Measurements from ENCODE around the gene RPUSD4.

Gene RPUSD4

GRCh38 chr11:126212089-126212660 is 725 bp upstream of the RPUSD4 start:
- no peak for DNase-seq

- DNase-seq: peak; percentile 41
Observed at GRCh38 chr11:126210871-126211235, 597 bp downstream of the RPUSD4 start.

GRCh38 chr11:126207896-126208295 is 3.6 kb downstream of the RPUSD4 start:
- no peak for DNase-seq

- DNase-seq: no peak
Observed at GRCh38 chr11:126205359-126205758, 6.1 kb downstream of the RPUSD4 start.

GRCh38 chr11:126202646-126203359 is 8.6 kb downstream of the RPUSD4 start:
- DNase-seq: no peak

- DNase-seq: no peak
Observed at GRCh38 chr11:126198648-126199047, 12.8 kb downstream of the RPUSD4 start.

GRCh38 chr11:126197277-126197939 is 14.0 kb downstream of the RPUSD4 start:
- no peak for DNase-seq

GRCh38 chr11:126195119-126195518 is 16.3 kb downstream of the RPUSD4 start:
- DNase-seq: no peak

- peak; percentile 64 for DNase-seq
Observed at GRCh38 chr11:126194121-126194543, 17.3 kb downstream of the RPUSD4 start.

GRCh38 chr11:126193038-126193478 is 18.4 kb downstream of the RPUSD4 start:
- DNase-seq: no peak

- no peak for DNase-seq
Observed at GRCh38 chr11:126192361-126192760, 19.1 kb downstream of the RPUSD4 start.

GRCh38 chr11:126191379-126192073 is 19.9 kb downstream of the RPUSD4 start:
- no peak for DNase-seq

- DNase-seq: no peak
Observed at GRCh38 chr11:126190792-126191191, 20.7 kb downstream of the RPUSD4 start.

GRCh38 chr11:126189109-126189929 is 22.1 kb downstream of the RPUSD4 start:
- DNase-seq: no peak

GRCh38 chr11:126188332-126189108 is 22.9 kb downstream of the RPUSD4 start:
- no peak for DNase-seq

- no peak for DNase-seq
Observed at GRCh38 chr11:126186708-126187529, 24.5 kb downstream of the RPUSD4 start.

- no peak for DNase-seq
Observed at GRCh38 chr11:126186025-126186698, 25.3 kb downstream of the RPUSD4 start.

- DNase-seq: no peak
Observed at GRCh38 chr11:126185259-126186024, 26.0 kb downstream of the RPUSD4 start.

GRCh38 chr11:126182787-126183445 is 28.5 kb downstream of the RPUSD4 start:
- no peak for DNase-seq

Measured in NCI-H1105 treated with DMSO at 0.1 percent for 48 hours (cell line).